ENCODE data around the gene DRAM1. TPM values are rescaled to one million over a fixed set of nuclear protein-coding genes. Genes with fewer than 3 reads are reported as not detected.

Gene DRAM1
- total RNA-seq, 1 experiment from 2014 or later, result 6.5 TPM

GRCh38 chr12:101889211-101889752, 11.9 kb downstream of the DRAM1 start:
- Histone ChIP-seq H2BK120ac (ENCODE audit: low read depth, low read length, poor library complexity, severe bottlenecking) (no peak overlapping the region), H3K4me1 (ENCODE audit: insufficient read depth, low read length) (peaks cover 2% of the 10 kb centered on the region; the same call in 1 of the 2 replicates), H2BK12ac (ENCODE audit: insufficient read length, low read depth, low read length) (no peak overlapping the region), H2AFZ (ENCODE audit: low read length) (no peak overlapping the region), H3K23me2 (ENCODE audit: insufficient read length, low read depth, low read length, poor library complexity, severe bottlenecking) (no peaks in the 10 kb centered on the region), H4K8ac (replicated peaks; ENCODE audit: insufficient read length, low read depth, low read length) (no peak overlapping the region), H3K18ac (ENCODE audit: insufficient read length, low read depth, low read length) (no peak overlapping the region), H4K5ac (ENCODE audit: insufficient read length, low read depth, low read length) (no peak overlapping the region), H3K23ac (ENCODE audit: insufficient read length, low read depth, low read length) (no peak overlapping the region), H3K56ac (ENCODE audit: insufficient read length, low read depth, low read length) (no peak overlapping the region), H4K20me1 (ENCODE audit: control insufficient read depth, insufficient read depth, insufficient read length) (no peaks in the 10 kb centered on the region), H3K14ac (ENCODE audit: insufficient read depth, low read length) (no peak overlapping the region), H3T11ph (ENCODE audit: low read length) (no peak overlapping the region), H3K9me3 (ENCODE audit: control insufficient read depth, low read depth, low read length) (no peaks in the 10 kb centered on the region), H3K9ac (ENCODE audit: extremely low read depth, insufficient read length, low read length) (no peak overlapping the region), H3K79me1 (ENCODE audit: insufficient read depth, low read depth, low read length, poor library complexity, severe bottlenecking) (peaks cover 2% of the 10 kb centered on the region), H3K79me2 (ENCODE audit: insufficient read depth, low read length) (no peaks in the 10 kb centered on the region), H4K91ac (ENCODE audit: insufficient read length, low read depth, low read length) (no peak overlapping the region), H2BK5ac (ENCODE audit: insufficient read length, low read length) (no peak overlapping the region), H3K4ac (ENCODE audit: low read depth, low read length) (no peak overlapping the region), H3K27me3 (ENCODE audit: insufficient read depth, low read length) (no peaks in the 10 kb centered on the region), H2BK15ac (ENCODE audit: low read depth, low read length) (no peak overlapping the region), H2AK5ac (ENCODE audit: insufficient read length, low read length) (no peak overlapping the region), H3K4me2 (ENCODE audit: insufficient read depth, insufficient read length, low read length) (no peak overlapping the region), H2BK20ac (ENCODE audit: low read depth, low read length, poor library complexity, severe bottlenecking) (no peak overlapping the region), H3K27ac (ENCODE audit: insufficient read length, low read depth, low read length) (no peak overlapping the region)
- H3K4me1 Mint-ChIP-seq, result peaks cover 5 to 6% of the 10 kb centered on the region in 2 experiments; a peak in 1 of 4 replicates
- no CpG with 5 or more reads among the region's 6 CpGs for WGBS (ENCODE audit: extremely low coverage, insufficient read length, low lambda C conversion rate)
- H3K27ac Mint-ChIP-seq, result no peak overlapping the region
- no peaks in the 10 kb centered on the region for H3K27me3 Mint-ChIP-seq (ENCODE audit: low read depth)
- no peak for TF ChIP-seq CTCF (conservative IDR thresholded peaks at IDR 0.05)
- no peak for DNase-seq
- H3K4me3 Mint-ChIP-seq, result no peak overlapping the region
- no peaks in the 10 kb centered on the region for H3K9me3 Mint-ChIP-seq
- H3K36me3 Mint-ChIP-seq (ENCODE audit: insufficient read depth in 1 of 3, low read depth in 3 of 3), result no peaks in the 10 kb centered on the region
